Amygdala (tissue), 56 donors: ENCODE data around the gene KRTCAP3.
"Not testable (repeated sequence)": the region's sequence is repeated elsewhere in the genome, so short reads cannot be mapped to it uniquely, and the experiment has no call there.

Experiments
- DNase-seq, 56 donors: peaks; one replicate each; lab custom pipeline; 2025; lab: John Stamatoyannopoulos, UW

Gene KRTCAP3

GRCh38 chr2:27441958-27442919 lies at the start of gene KRTCAP3:
KRTCAP3 (plus strand) TSS chr2:27442381; CDS start chr2:27442413, 32 bp downstream.
- peak in 3 of 56 donors; percentile 12 to 24 (median 22) for DNase-seq

- DNase-seq, result no peak
These were observed 49.0 kb upstream of the KRTCAP3 start for GRCh38 chr2:27393225-27393624.

GRCh38 chr2:27398962-27399361 lies 43.2 kb upstream of the KRTCAP3 start:
- DNase-seq, result no peak

- DNase-seq, result no peak
These were observed 41.6 kb upstream of the KRTCAP3 start for GRCh38 chr2:27400348-27401135.

GRCh38 chr2:27407798-27408491 lies 34.2 kb upstream of the KRTCAP3 start:
- peak in 1 of 56 donors; percentile 13 for DNase-seq

GRCh38 chr2:27408601-27409320 lies 33.4 kb upstream of the KRTCAP3 start:
- DNase-seq, result peak in 2 of 56 donors; percentile 41 to 45

GRCh38 chr2:27409321-27410073 lies 32.7 kb upstream of the KRTCAP3 start, which contains the start of gene PPM1G:
PPM1G (minus strand) TSS chr2:27409591; CDS start chr2:27409422, 169 bp downstream.
- DNase-seq, result peak in 55 of 56 donors; percentile 56 to 97 (median 87)

GRCh38 chr2:27412419-27413152 lies 29.6 kb upstream of the KRTCAP3 start:
- DNase-seq, result no peak

GRCh38 chr2:27416151-27416550 lies 26.0 kb upstream of the KRTCAP3 start:
- no peak for DNase-seq

GRCh38 chr2:27420996-27421395 lies 21.2 kb upstream of the KRTCAP3 start:
- no peak for DNase-seq

GRCh38 chr2:27421660-27422250 lies 20.4 kb upstream of the KRTCAP3 start:
- DNase-seq, result no peak

- DNase-seq, result no peak
These were observed 19.2 kb upstream of the KRTCAP3 start for GRCh38 chr2:27422958-27423357.

- not testable (repeated sequence) for DNase-seq
These were observed 17.1 kb upstream of the KRTCAP3 start for GRCh38 chr2:27425039-27425438.

GRCh38 chr2:27427863-27428212 lies 14.3 kb upstream of the KRTCAP3 start:
- DNase-seq, result no peak

- peak; percentile 58 to 96 (median 85) for DNase-seq
These were observed 13.8 kb upstream of the KRTCAP3 start, which contains the start of gene NRBP1 for GRCh38 chr2:27428213-27428977. NRBP1 (plus strand) TSS chr2:27428631; CDS start chr2:27433274, 4,643 bp downstream.

- peak in 46 of 56 donors; percentile 20 to 85 (median 70) for DNase-seq
These were observed 13.1 kb upstream of the KRTCAP3 start for GRCh38 chr2:27428978-27429541.

GRCh38 chr2:27431395-27431794 lies 10.8 kb upstream of the KRTCAP3 start:
- DNase-seq, result no peak
